Germinal center (tissue), 1 donor: ENCODE results near the gene APOC1.
"Not testable (repeated sequence)": the region's sequence is repeated elsewhere in the genome, so short reads cannot be mapped to it uniquely, and the experiment has no call there.

Source experiments
- DNase-seq: peaks from one replicate; pipeline ENCODE4 v3.0.0; 2012; ENCODE audit warnings: mixed read lengths, low spot score

APOC1 gene

GRCh38 chr19:44913512-44914432 is 636 bp upstream of the APOC1 start:
- DNase-seq = not testable (repeated sequence)

GRCh38 chr19:44924243-44924725 is 9.9 kb downstream of the APOC1 start:
- DNase-seq = no peak

- no peak for DNase-seq
These were observed 10.9 kb downstream of the APOC1 start for GRCh38 chr19:44925114-44925891.

- DNase-seq = not testable (repeated sequence)
These were observed 12.1 kb downstream of the APOC1 start for GRCh38 chr19:44926245-44927077.

- no peak for DNase-seq
These were observed 13.3 kb downstream of the APOC1 start for GRCh38 chr19:44927746-44928145.

- DNase-seq = no peak
These were observed 15.7 kb downstream of the APOC1 start for GRCh38 chr19:44930088-44930487.

GRCh38 chr19:44931541-44931940 is 17.1 kb downstream of the APOC1 start:
- DNase-seq = no peak

- no peak for DNase-seq
These were observed 25.3 kb downstream of the APOC1 start for GRCh38 chr19:44939668-44940067.

- DNase-seq = no peak
These were observed 27.7 kb downstream of the APOC1 start, which contains the start of gene APOC4 for GRCh38 chr19:44942067-44942571. Gene APOC4 (plus strand): TSS chr19:44942237. CDS start chr19:44942278, 41 bp downstream.

- DNase-seq = peak; percentile 77
These were observed 29.4 kb downstream of the APOC1 start for GRCh38 chr19:44943801-44944249.

- no peak for DNase-seq
These were observed 32.7 kb downstream of the APOC1 start for GRCh38 chr19:44947041-44947581.

- no peak for DNase-seq
These were observed 33.8 kb downstream of the APOC1 start for GRCh38 chr19:44948237-44948636.

- no peak for DNase-seq
These were observed 34.5 kb downstream of the APOC1 start for GRCh38 chr19:44948763-44949374.

- DNase-seq = no peak
These were observed 35.1 kb downstream of the APOC1 start for GRCh38 chr19:44949550-44949949.

GRCh38 chr19:44951179-44952159 is 37.1 kb downstream of the APOC1 start:
- DNase-seq = peak; percentile 82

- DNase-seq = no peak
These were observed 39.9 kb downstream of the APOC1 start for GRCh38 chr19:44954278-44954648.

GRCh38 chr19:44954649-44955504 is 40.5 kb downstream of the APOC1 start, which contains the start of gene CLPTM1:
Gene CLPTM1 (plus strand): TSS chr19:44955380. CDS start chr19:44955396, 16 bp downstream.
- DNase-seq = peak; percentile 96
